CD4-positive, alpha-beta T cell treated with Interleukin-17A for 4 hours (primary cell): ENCODE results near the gene LRRC25.
"Not testable (repeated sequence)": the region's sequence is repeated elsewhere in the genome, so short reads cannot be mapped to it uniquely, and the experiment has no call there.

ENCODE experiments used
- DNase-seq: peaks from one replicate; pipeline ENCODE4 v3.0.0-alpha.2; 2020; ENCODE audit warnings: mixed read lengths

LRRC25 gene

GRCh38 chr19:18401580-18402112 is 4.2 kb upstream of the LRRC25 start:
- DNase-seq, result no peak

DNA sequence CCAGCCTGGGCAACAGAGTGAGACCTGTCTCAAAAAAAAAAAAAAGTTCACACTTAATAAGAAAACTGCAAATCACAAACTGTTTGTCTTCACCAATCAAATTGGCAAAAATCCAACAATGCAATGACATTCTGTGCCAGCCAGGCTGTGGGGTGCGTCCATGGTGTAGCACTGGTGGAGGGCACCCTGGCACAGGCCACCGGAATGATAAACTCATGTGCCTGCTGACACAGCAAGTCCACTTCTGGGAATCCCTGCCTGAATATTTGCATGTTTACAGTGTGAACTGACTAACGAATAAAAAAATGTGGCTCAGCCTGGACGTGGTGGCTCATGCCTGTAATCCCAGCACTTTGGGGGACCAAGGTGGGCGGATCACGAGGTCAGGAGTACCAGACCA is 1.6 kb upstream of the LRRC25 start:
- no peak for DNase-seq

- no peak for DNase-seq
These were observed 766 bp downstream of the LRRC25 start for GRCh38 chr19:18396471-18397241.

DNA sequence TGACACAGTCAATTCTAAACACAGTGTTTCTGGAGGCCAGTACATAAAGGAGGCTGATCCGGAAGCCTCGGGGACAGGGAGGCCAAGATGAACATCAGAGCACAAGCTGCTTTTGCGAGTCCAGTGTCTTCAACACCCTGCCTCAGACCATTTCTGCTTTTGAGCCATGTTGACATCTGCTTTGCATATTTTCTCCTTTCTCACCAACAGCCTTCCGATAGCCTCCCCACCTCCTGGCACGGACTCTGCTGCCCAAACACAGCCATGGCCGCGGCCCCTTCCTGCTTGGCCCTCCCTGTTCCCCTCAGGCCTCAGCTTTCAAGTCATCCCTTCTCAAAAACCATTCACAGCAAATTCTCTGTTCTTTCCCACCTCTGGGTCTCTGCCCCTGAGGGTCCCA is 3.6 kb downstream of the LRRC25 start:
- no peak for DNase-seq

DNA sequence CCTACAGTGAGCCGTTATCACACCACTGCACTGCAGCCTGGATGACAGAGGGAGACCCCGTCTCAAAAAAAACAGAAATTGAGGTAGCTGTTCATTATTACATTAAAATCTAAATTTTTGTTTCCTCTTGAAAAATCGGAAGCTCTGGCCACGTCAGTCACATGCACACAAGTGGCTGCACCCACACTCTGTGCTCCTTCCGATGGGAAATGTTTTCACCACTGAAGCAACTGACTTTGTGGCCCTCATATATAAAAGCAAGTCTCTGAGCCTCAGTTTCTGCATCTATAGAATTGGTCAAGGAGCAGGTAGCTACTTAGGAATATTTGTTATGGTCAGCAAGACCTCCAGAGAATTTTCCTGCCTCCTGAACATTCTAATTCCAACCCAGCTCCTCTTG is 4.5 kb downstream of the LRRC25 start:
- no peak for DNase-seq

GRCh38 chr19:18392417-18392816 is 5.0 kb downstream of the LRRC25 start:
- DNase-seq, result no peak

DNA sequence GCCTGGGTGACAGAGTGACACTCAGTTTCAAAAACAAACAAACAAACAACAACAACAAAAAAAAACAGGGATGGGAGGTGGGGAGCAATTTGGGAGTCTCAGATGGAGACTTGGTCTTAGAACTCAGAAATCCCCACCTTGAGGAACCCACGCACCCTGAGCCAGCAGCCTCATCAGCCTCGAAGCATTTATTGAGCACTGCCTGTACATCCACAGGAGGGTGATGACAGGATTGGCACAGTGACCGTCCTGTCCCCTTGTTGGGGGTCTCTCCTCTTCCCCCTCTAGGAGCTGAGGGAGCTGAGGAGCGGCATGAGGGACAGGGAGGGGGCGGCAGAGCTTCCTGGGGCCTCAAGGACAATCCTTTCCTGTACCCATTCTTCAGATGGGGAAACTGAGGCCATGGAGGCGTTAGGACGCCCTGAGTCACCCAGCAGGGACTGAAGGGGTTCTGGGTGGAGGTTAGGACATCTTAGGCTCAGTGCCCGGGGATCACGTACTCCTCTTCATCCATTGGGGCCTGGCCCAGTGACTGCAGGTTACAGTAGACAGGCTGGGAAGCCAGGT is 5.8 kb downstream of the LRRC25 start:
- DNase-seq, result no peak

- no peak for DNase-seq
These were observed 7.1 kb downstream of the LRRC25 start for GRCh38 chr19:18390065-18390907.

DNA sequence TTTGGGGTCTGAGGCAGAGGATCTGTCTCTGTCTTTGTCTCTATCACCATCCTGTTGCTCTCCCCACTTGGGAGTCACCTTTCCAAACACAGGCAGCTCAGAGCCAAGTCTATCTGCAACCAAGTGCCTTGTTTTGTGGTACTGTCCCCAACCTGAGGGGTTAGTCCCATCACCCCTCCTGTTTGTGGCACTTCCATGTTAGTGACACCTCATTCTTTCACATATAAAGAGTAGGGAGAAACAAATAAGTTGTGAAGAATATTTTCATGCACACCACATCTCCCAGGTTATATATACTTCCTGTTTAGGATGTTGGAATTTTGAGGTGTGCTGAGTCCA is 7.7 kb downstream of the LRRC25 start:
- DNase-seq, result no peak

- no peak for DNase-seq
These were observed 8.3 kb downstream of the LRRC25 start for GRCh38 chr19:18388960-18389725.

DNA sequence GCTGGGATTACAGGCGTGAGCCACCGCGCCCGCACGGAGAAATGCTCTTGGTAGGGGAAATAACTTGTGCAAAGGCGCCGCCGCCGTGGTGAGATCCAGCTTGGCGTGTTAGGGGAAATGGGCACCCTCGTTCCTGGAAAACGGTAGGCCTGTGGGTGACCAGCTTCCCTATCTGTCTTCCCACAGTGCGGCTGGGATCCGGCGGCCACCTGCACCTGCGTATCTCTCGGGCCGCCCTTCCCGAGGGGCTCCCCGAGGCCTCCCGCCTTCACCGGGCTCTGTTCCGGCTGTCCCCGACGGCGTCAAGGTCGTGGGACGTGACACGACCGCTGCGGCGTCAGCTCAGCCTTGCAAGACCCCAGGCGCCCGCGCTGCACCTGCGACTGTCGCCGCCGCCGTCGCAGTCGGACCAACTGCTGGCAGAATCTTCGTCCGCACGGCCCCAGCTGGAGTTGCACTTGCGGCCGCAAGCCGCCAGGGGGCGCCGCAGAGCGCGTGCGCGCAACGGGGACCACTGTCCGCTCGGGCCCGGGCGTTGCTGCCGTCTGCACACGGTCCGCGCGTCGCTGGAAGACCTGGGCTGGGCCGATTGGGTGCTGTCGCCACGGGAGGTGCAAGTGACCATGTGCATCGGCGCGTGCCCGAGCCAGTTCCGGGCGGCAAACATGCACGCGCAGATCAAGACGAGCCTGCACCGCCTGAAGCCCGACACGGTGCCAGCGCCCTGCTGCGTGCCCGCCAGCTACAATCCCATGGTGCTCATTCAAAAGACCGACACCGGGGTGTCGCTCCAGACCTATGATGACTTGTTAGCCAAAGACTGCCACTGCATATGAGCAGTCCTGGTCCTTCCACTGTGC is 9.1 kb downstream of the LRRC25 start:
- peak; percentile 84 for DNase-seq

DNA sequence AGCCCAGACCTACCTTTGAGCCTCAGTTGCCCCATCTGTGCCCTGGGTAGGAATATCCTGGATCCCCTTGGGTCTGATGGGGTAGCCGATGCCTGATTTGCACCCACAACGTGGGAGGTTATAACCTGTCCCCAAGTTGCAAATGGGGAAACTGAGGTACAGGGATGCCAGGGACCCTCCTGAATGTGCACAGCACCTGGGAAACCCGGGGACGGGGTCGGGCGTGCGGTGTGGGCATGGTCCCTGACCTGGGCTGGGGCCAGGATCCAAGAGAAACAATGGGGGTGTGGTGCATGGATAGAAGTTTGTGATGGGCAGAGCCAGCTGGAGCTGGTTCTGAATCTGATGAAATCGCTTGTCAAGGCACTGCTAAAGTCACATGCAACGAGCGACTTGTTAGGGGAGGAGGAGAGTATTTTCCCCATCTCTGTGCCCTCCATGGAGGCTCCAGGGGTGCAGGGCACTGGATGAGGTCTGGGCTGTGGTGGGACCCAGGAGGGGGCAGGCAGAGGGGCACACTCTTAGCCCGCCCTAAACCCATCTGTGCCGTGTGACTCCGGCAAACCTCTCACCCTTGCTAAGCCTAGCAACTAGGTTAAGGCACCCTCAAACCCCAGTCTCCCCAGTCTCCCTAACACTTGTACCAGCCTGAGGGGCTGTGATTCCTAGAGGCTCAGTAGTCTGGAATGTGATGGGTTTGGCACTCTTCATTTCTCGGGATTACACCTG is 10.7 kb downstream of the LRRC25 start:
- no peak for DNase-seq

DNA sequence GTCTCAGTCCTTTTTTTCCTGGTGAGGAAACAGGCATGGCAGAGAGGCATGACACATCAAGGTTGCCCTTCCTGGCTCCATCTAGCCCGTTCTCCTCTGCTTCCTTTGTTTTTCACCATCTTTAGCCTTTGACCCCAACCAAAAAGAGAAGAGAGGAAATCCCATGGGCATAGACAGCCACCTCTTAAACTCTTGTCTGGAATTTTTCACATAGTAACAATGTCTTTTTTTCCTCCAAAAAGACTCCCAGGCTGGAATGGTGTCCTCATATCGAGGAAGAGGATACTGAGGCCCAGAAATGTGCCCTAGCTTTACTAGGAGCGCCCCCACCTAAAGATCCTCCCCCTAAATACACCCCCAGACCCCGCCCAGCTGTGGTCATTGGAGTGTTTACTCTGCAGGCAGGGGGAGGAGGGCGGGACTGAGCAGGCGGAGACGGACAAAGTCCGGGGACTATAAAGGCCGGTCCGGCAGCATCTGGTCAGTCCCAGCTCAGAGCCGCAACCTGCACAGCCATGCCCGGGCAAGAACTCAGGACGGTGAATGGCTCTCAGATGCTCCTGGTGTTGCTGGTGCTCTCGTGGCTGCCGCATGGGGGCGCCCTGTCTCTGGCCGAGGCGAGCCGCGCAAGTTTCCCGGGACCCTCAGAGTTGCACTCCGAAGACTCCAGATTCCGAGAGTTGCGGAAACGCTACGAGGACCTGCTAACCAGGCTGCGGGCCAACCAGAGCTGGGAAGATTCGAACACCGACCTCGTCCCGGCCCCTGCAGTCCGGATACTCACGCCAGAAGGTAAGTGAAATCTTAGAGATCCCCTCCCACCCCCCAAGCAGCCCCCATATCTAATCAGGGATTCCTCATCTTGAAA is 11.5 kb downstream of the LRRC25 start, which contains the start of gene GDF15:
Gene GDF15 (plus strand): TSS at position 484 of the 868 bp plus-strand sequence. CDS start 32 bp downstream, at position 516.
- DNase-seq, result peak; percentile 39

- no peak for DNase-seq
These were observed 12.1 kb downstream of the LRRC25 start for GRCh38 chr19:18385359-18385674.

- no peak for DNase-seq
These were observed 12.6 kb downstream of the LRRC25 start for GRCh38 chr19:18384775-18385174.

GRCh38 chr19:18383622-18384021 is 13.8 kb downstream of the LRRC25 start:
- DNase-seq, result not testable (repeated sequence)

- no peak for DNase-seq
These were observed 16.6 kb downstream of the LRRC25 start for GRCh38 chr19:18380843-18381242.

DNA sequence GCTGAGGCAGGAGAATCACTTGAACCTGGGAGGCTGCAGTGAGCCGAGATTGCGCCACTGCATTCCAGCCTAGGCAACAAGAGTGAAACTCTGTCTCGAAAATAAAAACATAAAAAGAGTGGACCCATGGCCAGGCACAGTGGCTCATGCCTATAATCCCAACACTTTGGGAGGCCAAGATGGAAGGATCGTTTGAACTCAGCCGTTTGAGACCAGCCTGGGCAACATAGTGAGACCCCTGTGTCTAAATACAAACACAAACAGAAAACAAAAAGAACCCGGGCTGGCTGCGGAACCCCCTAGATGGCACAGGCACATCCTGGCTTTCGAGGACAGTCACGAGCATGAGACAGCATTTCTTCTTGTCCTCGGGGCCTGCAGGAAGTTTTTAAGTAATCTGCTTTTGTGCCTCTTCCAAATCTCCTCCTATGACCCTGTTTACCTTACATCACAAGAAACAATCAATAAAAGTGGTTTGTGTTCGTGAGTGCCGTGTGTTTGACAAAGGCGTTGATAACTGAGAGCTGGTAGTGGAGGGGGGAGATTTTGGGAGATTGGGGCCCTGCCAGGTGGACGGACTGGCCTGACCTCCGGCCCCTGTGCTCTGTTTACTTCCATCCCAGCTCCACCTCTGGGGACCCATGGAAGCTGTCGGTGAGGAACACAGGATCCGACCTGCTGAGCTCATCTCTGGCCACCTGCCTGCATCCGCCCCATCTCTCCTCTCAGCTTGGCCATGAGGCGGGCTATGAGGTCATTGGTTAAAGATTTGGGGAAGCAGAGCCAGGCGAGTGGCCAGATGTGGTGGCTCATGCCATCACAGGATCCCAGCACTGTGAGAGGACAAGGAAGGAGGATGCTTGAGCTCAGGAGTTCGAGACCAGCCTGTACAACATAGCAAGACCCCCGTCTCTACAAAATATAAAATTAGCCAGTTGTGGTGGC is 17.3 kb downstream of the LRRC25 start:
- DNase-seq, result no peak

GRCh38 chr19:18377026-18377425 is 20.4 kb downstream of the LRRC25 start:
- DNase-seq, result no peak
